Measurements from ENCODE around the gene ULBP2.
"Not testable (repeated sequence)": the region's sequence is repeated elsewhere in the genome, so short reads cannot be mapped to it uniquely, and the experiment has no call there.

ULBP2 gene

DNA sequence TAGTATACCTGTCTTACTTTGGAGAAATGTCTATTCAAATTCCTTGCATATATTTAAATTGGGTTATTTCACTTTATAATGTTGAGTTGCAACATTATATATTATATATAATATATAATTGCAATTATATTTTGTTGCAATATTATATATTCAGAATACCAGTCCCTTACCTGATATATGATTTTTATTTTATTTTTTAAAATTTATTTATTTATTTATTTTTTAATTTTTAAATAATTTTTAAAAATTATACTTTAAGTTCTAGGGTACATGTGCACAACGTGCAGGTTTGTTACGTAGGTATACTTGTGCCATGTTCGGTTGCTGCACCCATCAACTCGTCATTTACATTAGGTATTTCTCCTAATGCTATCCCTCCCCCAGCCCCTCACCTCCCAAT is 14.8 kb upstream of the ULBP2 start:
- DNase-seq: not testable (repeated sequence)

GRCh38 chr6:149929422-149929821 is 12.4 kb upstream of the ULBP2 start:
- no peak for DNase-seq

GRCh38 chr6:149931501-149931900 is 10.3 kb upstream of the ULBP2 start:
- no peak for DNase-seq

DNA sequence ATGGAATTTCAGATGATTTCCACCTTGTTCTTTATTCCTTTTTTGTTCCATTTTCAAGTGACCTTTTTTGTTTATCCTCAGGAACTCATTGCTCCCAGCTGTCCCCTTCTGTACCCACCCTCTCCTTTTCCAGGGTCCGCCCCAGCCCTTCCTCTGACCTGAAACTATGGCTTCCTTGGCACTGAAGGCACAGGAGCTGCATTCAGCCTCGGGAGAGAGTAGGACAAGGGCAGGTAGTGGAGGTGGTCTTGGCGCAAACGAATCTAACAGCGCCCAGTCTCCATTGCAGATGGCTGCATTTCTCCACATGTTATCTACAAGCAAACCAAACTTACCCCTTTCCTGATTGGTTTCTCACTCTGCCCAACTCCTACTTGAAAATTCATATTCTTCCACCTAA is 8.8 kb upstream of the ULBP2 start:
- no peak for DNase-seq

DNA sequence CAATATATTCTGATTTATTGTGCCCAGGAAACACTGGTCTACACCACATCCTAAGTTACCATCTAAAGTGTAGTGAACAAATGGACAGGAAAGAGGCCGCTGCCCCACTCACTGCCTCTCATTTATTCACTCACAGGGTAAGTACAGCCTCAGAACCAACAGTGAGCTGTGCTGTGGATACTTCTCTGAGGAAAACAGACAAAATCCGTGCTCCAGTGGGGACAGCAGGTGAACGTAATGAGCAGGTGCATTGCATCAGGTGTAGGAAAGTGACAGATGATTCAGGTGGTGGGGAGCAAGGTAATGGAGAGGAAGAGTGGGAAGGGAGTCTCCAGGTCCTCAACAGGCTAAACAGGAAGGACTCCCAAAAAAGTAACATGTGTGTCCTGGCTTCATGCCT is 8.4 kb upstream of the ULBP2 start:
- no peak for DNase-seq

- no peak for DNase-seq
Observed at GRCh38 chr6:149934249-149935156, 7.3 kb upstream of the ULBP2 start.

DNA sequence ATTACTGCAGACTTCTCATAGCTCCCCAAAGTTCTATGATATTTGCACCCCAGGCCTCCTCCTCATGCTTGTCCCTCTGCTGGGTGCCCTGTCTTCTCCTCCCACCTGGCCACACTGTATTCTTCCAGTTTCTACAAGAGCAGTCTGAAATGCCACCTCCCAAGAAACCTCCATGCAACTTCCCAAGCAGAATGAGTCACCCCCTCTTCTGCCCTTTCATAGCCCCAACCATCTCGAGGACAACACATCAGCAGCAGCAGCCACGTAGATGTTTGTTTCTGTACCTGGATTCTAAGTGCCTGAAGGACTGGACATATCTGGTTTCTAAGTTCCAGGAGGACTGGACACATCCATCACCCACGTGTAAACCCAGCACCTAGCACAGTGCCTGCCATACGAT is 6.6 kb upstream of the ULBP2 start:
- no peak for DNase-seq

- DNase-seq: no peak
Observed at GRCh38 chr6:149935668-149936067, 6.1 kb upstream of the ULBP2 start.

DNA sequence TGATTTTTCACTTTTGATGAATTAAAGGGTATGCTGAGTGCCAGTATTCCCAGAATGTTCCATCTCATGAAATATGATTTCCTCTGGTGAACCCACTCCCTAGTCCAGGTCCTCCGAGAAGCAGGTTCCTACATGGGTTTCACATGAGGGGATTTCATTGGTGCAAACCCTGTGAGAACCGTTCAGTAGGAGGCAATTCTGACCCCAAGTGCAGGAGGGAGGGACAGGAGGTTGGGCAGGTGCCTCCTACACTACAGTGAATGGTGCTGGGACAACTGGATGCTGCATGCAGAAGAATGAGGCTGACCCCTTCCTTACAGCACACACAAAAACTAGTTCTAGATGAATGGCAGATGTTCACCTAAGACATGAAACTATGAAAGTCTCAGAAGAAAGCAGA is 5.1 kb upstream of the ULBP2 start:
- no peak for DNase-seq

DNA sequence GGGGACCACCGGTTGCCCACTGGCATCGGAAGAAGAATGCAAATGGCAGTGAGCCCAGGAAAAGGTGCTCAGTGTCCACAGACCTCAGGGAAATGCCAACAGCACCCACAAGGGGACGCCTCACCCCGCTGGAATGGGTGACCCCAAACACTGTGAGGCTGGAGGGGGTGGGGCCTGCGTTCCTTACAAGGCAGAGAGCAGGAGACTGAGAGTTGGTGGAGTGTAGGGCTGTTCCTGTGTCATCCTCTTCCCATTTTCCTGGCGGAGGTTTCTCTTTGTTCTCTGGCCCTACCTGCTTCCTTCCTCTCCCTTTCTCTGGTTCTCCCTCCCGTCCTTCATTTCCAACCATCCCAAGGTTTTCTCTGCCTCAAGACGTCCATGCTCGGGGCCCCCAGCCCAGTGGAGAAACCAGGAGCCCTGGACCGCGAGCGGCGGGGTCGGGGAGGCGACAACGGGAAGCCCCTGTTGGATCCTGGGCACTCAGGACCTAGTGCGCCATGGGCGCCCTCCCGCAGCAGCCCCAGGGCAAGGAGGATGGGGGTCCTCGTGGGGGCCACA is 3.7 kb upstream of the ULBP2 start:
- not testable (repeated sequence) for DNase-seq

DNA sequence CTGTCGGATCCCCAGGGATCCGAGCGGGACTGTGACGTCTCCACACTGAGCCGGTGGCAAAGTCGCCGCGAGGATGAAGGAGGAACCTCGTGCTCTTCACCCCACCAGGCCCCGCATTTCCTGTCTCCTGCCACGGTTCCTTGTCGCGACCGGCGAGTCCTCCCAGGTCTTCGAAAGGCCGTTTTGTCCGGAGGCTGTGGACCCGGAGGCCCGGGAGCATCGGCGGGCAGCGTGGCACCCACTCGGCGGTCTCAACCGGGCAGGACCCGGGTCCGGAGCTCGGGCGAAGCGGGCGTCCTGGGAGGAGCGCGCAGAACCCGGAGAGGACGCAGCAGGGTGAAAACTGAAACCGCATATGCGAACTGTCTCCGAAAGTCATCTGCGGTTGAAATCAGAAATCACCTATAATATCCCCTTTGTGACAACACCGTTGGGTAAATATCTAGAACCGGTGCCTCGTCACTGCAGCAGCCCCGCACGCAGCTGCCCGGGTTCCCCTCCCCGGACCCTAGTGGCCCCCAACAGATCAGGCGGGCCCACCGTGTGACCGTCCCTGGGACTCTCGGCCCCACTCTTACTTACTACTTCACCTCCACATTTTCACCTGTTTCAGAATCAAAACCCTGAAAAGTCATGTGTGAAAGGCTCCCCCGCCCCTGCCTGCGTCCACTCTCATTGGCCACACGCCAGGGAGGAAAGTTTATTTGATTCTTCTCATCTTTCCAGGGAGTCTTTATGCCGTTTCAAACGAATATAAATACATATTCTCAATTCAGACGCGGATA is 3.1 kb upstream of the ULBP2 start:
- no peak for DNase-seq

DNA sequence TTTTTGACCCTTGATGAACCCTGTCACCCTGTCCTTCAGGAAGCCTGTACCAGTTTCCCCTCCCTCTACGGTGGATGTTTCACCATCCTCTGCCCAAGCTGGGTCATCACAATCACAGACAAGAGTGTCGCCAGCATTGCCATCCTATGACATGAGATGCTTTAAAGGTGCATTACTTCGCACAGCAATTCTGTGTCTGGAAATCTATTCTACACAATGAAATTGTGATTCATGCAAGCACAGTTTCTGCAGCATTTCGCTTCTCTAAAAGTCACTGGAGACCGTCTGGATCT is 2.5 kb upstream of the ULBP2 start:
- no peak for DNase-seq

DNA sequence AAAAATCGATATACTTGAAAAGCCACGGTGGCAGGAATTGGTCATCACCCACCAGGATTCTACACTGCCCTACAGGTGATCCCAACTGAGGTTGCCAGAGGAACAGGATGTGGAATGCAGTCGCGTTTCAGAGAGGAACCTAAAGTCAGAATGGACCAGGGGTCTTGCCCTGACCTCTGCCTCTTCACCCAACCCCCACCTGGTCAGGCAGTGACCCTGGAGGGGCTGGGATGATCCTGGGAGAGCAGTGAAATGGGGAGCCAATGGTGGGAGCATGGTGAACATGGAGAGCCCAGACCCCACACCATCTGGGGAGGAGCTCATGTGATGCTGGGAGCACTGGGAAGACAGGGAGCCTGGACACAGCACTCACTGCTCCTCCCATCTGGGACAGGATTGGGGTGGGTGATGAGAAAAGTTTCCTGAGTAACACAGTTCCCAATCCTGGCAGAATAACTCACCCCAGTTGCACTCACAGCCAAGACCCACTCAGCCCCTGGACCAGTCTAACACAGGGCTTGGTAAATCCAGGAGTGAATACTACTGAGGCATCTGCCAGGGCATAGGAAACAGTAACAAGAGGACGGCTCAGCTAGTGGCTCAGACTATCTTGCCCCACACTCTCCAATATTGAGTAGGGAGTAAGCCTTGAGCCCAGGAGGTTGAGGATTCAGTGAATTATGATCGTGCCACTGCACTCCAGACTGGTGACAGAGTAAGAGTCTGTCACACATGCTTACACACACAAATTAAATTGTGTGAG is 1.7 kb upstream of the ULBP2 start:
- DNase-seq: no peak

DNA sequence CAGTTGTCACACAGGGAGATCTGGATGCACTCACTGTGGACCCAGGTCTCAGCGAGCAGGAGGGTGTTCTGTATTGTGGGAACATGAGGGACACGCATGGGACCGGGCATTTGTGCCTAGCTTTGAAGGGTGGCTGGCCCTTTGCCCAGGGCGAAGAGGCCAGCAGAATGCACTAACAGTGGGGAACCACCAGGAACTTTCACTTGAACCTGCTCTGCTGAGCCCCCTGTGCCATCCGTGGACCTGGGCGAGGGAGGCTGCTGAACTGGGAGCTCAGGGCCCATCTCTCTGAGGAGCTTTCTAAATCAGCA is 1.2 kb upstream of the ULBP2 start:
- DNase-seq: no peak

GRCh38 chr6:149942461-149942829 is 631 bp downstream of the ULBP2 start:
- no peak for DNase-seq

GRCh38 chr6:149943321-149943720 is 1.5 kb downstream of the ULBP2 start:
- DNase-seq: not testable (repeated sequence)

- DNase-seq: not testable (repeated sequence)
Observed at GRCh38 chr6:149945276-149945675, 3.5 kb downstream of the ULBP2 start.

DNA sequence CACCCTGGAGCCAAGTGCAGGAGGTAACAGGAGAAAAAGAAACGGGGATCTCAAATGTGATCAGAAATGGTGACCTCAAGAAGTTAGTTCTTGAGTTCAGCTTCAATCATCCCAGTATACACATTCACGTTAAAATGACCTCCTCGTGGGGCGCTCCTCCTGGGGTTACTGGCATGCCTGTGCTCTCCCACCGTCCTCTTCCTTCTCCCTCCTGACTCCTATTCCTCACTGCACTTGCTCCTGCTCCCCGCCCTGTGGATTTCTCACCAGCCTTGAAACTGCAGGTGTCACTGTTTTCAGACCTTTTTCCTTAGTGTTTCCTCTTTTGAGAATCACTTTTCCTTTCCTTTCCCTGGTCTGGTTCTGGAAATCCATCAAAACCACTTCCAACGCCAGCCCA is 4.8 kb downstream of the ULBP2 start:
- DNase-seq: not testable (repeated sequence)

- not testable (repeated sequence) for DNase-seq
Observed at GRCh38 chr6:149947533-149947932, 5.7 kb downstream of the ULBP2 start.

DNA sequence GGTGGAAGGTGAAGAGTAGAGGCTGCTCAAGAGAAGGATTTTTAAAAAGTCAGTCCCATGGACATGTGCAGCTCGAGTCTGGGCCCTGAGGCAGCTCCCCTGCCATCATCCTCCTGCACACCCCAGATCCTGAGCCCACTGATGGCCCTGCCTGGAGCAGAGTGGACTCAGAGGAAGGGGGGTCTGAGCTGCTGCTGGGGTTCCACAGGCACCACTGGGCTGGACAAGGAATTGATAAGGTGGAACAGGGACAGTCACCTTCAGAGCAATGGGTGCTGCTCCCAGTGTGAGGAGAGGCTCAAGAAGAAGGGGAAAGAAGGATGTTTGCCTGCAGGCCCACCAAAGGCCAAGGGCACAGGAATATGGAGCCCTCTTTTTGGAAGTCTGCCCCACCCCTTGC is 6.2 kb downstream of the ULBP2 start:
- DNase-seq: no peak

DNA sequence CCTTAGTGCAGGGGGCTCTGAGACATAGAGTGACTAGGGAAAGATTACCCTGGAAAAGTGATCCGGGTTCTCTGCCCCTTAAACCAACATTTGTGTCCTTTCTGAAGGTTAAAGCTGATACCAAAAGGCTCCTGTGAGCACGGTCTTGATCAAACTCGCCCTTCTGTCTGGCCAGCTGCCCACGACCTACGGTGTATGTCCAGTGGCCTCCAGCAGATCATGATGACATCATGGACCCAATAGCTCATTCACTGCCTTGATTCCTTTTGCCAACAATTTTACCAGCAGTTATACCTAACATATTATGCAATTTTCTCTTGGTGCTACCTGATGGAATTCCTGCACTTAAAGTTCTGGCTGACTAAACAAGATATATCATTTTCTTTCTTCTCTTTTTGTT is 6.8 kb downstream of the ULBP2 start:
- no peak for DNase-seq

DNA sequence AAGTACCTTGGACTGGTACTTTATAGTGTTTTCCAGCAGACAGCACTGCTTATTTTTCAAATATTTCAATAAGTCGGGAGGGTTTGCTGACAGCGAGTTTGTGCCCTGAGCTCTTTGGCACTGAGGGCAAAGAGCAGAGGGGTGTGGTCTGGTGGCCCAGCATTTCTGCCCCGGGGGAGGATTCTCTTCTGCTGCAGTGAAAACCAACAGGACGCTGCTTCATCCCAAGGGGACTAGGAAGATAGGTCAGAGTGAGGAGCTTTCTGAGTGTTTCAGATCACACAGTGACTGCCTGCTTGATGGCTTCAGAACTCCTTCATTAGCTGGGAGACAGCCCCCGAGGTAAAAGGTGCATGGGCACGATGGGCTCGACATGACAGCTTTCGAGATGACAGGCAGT is 8.6 kb downstream of the ULBP2 start:
- DNase-seq: no peak

DNA sequence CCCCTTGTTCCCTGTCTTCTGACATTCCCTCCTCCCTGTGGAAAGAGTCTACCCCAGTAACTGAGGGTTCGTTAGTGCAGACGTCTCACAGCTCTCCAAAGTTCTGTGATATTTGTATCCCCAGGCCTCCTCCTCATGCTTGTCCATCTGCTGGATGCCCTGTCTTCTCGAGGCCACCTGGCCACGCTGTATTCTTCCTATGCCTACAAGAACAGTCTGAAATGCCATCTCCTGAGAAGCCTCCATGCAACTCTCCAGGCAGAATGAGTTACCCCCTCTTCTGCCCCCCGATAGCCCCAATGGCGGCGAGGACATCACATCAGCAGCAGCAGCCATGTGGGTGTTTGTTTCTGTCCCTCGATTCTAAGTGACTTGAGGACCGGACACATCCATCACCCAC is 9.3 kb downstream of the ULBP2 start:
- no peak for DNase-seq

DNA sequence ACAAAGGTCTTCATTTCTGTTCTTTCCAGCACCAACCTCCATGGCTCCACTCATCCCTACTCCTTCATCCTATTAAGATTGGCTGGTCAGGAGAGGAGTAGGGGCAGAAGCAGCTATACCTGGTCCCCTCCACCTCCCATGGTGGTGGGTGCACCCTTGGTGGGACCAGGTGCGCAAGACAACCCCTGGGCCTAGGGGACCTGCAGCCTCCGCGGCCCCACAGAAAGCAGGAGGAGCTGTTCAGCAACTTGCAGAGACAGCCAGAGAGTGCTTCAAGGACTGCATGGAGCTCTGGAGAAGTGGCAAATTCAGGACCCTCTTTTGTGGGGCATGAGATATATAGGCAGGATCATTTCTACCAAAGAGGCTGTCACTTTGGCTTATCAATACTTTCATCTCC is 9.8 kb downstream of the ULBP2 start:
- DNase-seq: no peak

Data from cortex of kidney (tissue), 1 donor.